Transverse colon (tissue), 4 donors: ENCODE measurements around the gene CD52.

Source experiments
- CTCF ChIP-seq, 5 experiments: fragments of 200-600 bp in 3 of 5; fragments of 450-650 bp in 2 of 5; sonication (generic) in 3 of 5; IDR thresholded peaks; 1 replicate in 2 of 5; 2 replicates in 3 of 5; pipeline ENCODE4 v1.5.1; 2016 to 2017; ENCODE audit warnings: antibody characterized with exemption in 5 of 5, inconsistent platforms in 3 of 5, mild to moderate bottlenecking in 2 of 5, moderate library complexity in 1 of 5
- POLR2A ChIP-seq: fragments of 450-650 bp; IDR thresholded peaks from one replicate; pipeline ENCODE4 v1.6.1; 2016; ENCODE audit warnings: antibody characterized with exemption, mild to moderate bottlenecking, moderate library complexity
- POLR2AphosphoS5 ChIP-seq, 3 donors: sonication (generic); formaldehyde crosslinking; IDR thresholded peaks; one replicate each; pipeline ENCODE4 v1.6.1; 2016; ENCODE audit warnings: antibody characterized with exemption in 3 of 3

GRCh38 chr1:26288311-26288941, 29.3 kb upstream of the CD52 start:
- TF ChIP-seq CTCF (IDR thresholded peaks at IDR 0.05) (no peak), POLR2AphosphoS5 (IDR thresholded peaks at IDR 0.05) (no peak), POLR2A (no peak)
